Right renal cortex interstitium (tissue), 3 donors: ENCODE measurements around the gene GSN. TPM values are rescaled to one million over a fixed set of nuclear protein-coding genes. Genes with fewer than 3 reads are reported as not detected.

ENCODE experiments used
- DNase-seq, 3 donors: peaks; one replicate each; pipeline ENCODE4 v3.0.0-alpha.2; 2013; ENCODE audit warnings: low read depth in 3 of 3, low spot score in 2 of 3
- polyA plus RNA-seq, 3 donors: library from polyadenylated mRNA; unstranded; fragments of 120-200 nt; gene quantifications; one replicate each; pipeline ENCODE4 v1.2.1, GENCODE V29; 2013; ENCODE audit not compliant: insufficient read length in 3 of 3

Gene GSN
- polyA plus RNA-seq, 3 donors: 144 to 177 (median 171) TPM

DNA sequence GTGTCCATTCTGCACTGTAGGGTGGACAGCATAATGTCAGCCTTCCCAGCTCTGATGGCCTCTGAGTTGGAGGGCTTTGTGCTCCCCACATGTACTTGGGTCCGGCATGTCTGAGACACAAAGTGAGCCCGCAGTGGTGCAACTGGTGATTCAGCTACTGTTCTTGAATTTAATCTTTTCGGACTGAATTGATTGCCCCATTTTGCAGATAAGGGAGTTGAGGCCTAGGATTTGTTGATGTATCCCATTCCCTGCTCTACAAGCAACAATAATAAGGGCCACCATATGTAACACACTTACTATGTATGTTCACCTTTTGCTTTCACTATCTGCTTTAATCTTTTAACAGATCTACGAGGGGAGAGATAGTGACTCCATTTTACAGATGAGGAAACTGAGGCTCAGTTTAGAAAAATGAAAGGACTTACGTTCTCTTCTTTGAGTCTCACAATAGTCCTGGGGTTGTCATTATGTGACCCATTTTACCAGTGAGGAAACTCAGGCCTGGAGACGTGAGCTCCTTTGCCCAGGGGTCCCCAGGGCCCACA, 4.5 kb downstream of the GSN start:
- no peak for DNase-seq

DNA sequence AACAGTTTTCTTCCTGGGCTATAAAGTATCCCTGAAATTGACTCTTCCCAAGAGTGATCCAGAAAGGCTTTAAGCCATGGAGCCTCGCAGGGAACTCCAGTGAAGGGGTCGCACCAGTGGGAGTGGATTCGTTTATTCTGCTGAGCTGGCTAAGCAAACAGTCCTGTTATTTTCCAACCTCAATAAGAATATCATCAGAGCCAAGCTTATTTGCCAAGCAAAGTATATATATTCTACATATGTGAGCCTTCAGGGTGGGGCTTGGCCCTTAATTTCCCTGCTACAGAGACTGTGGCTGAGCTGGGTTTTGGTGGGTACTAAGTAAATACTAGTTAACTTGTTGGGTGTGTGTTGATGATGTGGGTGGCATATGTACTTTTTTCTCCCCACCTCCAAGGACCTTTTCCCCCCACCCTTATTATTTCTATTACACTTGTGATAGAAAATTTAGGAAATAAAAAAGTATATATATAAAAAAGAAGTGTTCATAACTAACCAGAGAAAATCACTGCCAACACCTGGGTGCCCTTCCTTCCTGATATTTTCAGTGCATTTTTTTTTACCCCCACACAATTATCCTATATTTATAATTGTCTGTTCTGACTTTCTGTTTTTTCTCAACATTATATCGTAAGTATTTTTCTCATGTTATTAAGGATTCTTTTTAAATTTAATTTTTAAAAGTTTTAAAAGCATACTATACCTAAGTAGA, 5.3 kb downstream of the GSN start:
- DNase-seq: no peak

DNA sequence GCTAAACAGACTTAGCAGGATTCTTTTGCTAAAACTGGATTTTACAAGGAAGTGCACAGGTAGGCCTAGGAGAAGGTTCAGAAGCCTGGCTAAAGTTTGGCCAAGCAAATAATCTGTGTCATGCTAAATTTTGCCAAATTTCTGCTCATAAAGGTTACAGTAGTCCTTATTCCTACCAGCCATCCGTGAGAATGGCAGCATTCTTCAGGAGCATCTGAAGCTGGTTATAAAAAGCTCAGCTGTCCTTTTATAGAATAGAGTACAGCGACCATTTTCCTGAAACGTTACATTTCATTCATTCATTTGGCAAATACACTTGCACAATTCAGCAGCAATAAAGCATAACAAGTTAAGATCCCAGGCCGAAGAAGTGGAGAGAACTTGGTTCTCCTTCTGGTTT, 6.9 kb downstream of the GSN start:
- DNase-seq: no peak

DNA sequence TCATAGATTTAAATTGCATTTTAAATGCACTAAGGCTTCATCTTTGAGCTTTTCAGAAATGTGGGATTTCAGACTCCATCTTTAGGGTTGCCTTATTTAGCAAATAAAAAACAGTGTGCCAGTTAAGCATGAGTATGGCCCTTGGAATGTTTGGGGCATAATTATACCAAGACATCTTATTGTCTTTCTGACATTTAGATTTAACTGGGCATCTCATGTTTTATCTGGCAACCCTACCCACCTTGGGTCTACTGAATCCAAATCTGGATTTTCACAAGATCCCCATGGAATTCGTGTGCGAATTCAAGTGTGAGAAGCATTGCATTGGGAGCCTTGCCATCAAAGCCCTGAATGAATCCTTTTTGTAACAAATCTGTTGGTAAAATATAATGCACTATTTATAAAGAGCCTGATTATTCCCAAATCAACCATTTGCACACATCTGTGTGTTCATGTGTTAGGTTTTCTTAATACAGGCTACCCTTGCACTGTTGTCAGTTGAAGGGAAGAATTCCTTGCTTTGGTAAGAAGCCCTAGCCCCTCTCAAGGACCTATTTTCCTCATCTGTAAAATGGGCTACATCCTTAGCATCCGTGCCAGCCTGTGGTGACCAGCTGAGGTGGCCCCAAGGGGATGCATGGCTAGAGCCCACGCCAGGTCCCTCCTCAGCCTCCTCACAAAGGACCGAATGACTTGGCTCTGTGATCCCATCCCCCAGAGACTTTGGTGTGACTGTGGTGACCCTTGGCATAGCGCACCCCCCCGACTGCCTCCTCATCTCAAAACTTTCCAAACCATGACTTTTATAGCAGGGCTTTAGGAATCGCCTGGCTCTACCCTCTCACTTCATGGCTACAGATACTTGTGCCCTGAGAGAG, 8.1 kb downstream of the GSN start:
- DNase-seq: no peak

DNA sequence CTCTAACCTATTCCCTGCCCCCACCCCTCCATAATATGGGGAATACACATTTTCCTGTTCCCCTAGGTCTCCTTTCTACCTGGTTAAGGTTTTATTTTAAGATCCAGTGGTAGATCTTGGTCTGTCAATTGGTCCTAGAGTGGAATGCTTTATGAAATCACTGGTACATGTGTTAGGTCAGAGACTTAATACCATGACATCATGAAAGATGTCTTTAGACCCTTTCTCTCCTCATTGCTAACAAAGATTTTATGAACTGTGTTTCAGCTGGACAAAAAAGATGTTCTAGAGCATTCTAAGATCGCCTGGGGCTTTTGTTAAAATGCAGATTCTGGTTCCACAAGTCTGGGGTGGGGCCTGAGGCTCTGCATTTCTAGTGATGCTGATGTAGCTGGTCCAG, 9.1 kb downstream of the GSN start:
- no peak for DNase-seq

DNA sequence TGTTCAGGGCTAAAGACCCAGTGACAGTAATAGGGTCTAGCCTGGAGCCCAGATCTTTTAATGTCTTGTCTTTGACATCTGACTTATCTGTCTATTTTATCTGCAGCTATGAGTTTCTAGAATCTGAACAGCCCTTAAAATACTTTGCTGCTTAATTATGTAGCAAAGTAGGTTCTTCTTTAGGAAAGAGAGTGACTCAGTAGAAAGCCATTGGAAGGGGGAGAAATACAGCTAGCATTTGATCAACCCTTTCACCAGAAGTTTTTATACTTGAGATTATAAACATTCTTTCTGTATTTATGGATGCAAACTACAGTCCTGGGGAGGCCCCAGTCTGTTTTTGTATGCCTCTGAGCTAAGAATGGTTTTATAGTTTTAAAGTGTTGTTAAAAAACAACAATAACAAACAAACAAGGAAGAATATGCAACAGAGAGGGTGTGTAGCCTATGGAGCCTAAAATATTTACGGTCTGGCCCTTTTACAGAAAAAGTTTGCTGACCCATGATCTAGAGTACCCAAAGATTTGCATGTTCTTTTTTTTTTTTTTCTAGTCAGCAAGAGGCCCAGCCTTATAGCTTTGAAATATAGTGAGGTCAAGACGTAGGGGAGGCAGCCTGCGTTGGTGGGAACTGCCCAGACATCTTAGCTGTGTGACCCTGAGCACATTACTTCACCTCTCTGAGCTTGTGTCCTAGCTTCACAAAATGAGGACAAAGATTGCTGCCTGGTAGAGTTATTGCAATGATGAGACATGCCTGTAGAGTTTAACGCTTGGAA, 9.7 kb downstream of the GSN start:
- DNase-seq: no peak

DNA sequence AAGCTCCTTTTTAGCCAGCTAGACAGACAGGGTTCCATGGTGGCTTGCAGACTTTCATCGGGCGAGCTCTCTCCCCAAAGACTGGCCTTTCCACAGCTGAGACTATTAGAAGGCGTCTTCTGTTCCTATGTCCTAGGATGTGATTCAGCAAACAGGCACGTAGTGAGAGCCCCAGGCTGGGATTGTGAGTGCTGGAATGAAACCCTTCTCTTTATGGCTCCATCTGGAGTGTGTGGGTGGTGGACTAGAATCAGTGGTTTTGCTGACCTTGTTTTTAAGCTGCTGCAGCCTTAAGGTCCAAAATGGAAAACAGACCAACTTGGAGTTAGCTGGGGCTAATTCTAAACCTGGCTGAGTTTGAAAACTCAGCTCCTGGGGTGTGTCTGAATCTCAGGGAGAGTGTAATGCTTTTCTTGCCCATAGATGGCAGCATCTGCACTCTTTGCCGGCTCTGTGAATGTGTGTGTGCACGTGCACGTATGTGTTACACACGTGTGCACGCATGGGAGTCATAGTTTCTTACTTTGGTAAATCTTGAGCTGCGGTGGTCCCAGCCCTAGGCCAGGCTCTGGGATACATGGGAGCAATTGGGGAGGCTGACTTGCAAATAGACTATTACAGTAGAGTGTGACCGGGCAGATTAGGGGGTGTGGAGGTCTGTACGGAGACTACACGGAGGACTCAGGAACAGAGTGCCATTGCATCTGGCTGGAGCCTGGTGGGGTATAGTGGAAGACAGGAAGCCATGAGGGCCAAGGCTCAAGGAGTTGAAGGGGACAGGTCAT, 10.7 kb downstream of the GSN start:
- no peak for DNase-seq

DNA sequence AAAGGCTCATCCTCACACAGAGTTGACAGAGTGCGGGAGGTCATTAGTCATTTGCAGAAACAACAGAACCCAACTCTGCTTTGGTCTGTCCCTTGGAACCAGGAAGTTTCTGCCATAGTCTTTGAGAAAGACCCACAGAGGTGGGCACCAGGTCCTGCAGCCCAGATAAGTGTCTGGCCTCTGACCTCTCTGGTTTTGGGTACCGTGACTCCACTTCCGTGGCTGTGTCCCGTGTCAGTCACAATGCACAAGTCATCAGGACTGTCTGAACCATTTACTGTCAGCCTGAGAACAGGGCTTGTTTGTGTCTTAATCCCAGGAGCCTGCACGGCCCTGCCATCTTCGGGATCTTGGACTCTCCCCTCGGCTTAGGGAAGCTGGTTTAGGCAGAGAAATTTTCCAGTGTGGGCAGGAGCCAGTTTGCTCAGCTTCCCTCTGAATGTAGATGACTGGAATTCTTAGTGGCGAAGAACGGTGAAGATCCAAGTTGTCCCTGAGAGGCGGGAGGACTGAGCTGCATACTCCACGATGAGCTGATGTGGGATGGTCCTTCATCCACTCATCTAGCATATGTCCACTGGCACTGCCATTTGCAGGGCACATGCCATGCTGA, 11.9 kb downstream of the GSN start:
- DNase-seq: no peak

DNA sequence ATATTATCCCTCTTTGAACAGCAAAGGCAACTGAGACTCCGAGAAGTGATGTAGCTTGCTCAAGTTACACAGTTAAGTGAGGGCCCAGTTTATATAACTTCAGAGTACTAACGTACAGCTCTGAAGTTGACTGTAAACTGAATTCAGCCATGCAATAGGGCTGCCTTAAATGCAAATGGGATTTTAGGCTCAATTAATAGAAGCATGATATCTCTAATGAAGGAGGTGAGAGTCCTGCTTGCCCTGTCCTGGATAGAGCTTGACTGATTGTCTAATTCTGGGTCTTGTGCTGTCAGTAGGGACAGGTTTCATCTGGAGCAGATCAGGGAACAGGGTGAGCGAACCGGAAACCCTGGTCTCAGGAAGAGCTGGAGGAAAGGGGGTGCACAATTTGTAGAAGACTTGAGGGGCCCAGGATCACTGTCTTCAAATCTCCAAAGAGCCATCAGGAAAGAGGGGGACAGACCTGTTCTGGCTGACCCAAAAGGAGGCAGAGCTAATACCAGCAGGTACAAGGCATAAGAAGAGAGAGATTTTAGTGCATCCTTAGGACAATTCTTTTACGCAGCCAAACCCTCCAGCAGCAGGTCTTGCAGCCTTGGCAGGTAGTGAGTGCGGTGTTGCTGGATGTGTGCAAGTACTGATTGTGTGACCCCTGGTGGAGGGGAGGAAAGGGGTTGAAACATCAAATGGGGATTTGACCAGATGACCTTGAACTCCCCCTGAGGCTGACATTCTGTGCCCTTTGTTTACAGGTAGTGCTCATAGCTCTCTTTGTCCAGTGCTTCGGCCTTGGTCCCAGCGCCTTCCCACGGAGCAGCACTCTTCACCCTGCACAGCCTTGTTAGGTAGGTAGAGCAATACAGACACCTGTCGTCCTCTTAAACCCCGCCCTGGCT, 13.0 kb downstream of the GSN start:
- no peak for DNase-seq

DNA sequence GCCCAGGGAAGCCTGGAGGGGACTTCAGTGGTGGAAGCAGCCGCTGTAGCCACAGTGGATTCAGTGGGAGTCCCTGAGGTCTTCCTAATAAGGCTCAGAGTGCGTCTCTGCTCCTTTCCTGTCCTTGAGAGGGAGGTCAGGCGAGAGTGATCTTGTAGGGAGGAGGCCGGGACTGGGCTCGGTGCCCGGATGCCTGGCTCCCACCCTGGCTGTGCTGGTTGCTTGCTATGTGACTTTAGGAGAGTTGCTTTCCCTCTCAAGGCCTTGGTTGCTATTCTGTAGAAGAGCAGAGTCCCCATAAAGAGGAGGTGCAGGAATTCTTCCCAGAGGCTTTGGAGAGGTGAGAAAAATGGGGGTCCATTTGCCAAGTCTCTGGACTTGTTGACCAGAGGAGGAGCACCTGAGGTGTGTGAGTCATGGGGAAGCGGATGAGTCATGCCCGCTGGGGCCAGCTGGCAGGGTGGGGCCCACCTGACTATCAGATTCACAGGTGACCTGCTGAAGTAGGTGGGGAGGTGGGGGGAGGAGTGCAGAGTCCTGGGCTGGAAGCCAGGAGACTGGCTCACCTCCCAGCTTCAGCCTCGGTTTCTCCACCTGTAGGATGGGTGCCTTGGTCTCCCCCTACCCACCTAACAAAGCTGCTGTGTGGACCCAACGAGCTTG, 13.8 kb downstream of the GSN start:
- no peak for DNase-seq

DNA sequence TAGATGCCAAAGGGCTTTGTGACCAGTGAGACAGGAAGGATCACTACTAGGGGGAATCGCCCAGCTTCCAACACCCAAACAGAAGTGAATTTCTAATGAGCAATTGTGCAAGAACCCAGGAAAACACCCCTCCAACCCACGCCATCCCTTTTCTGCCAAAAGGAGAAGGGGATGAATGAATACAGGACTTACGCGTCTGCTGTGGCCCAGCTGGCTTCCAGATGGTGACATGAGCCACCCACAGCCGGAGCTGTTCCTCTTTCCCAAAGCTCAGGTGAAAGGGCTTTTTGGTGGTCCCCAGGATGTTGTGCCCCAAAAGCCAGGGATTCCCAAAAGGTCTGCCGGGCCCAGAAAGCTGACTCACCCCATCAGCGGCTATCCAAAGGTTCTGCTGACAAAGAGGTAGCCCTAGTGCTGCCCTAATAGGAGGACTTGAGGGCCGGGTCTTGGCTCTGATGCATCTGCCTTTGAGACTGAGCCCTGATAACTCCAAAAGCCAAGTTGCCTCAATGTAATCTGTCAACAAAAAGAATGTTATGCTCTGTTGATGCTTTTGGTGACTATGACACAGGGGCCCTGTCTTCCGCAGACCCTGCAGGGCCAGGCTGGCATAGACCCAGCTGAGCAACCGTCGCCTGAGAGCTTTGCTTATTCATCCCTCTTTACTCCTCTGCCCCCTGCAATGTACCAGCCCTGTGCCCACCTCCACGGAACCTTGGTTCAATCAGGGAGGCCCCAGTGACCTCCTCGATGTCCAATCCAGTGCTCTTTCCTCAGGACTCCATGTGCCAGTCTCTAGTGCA, 14.5 kb downstream of the GSN start:
- no peak for DNase-seq

DNA sequence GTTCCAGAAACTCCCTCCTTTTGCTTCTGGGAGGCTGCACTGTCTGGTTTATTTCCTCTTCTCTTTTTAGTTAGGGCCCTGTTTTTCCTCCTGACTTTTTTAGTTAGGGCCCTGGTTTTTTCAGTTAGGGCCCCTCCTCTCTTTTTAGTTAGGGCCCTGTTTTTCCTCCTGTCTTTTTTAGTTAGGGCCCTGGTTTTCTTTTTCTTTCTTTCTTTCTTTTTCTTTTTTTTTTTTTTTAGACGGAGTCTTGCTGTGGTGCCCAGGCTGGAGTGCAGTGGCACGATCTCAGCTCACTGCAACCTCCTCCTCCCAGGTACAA, 15.1 kb downstream of the GSN start:
- DNase-seq: no peak

DNA sequence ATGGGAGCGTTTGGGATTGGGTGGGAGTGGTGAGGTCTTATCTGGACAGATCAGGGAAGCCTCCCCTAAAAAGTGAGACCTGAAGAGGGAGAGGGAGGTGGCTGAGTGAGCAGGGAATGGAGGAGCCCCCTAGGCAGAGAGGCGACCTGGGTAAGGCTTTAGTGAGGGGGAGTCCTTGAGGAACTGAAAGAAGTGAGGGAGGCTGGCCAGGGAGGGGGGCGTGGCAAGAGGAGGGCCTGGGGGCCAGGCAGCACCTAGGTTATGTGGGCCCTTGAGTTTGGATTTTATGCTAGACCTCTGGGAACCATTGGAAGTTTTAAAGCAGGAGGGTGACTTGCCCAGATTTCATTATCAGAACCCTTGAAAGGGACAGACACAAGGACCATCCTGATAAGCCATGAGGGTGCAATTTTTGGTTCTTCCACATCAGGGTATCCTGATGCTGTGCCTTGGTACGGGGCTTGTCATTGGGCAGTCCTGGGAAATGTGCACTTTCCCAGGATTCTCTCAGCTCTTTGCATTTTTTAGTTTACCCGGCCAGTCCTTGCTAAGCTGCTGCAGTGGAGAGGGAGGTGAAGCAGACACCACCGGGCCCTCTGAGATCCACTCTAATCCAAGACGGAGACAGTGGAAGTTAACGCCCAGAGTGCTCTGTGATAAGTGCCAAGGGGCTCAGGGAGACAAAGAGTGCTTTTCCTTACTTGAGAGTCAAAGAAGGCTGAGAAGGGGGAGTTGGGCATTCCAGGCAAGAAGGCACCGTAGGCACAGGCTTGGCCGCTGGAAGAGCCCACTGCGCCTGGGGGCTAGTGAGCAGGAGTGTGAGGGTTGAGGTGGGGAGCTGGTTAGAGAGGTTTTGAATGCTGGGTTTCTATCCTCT, 16.1 kb downstream of the GSN start:
- DNase-seq: no peak

DNA sequence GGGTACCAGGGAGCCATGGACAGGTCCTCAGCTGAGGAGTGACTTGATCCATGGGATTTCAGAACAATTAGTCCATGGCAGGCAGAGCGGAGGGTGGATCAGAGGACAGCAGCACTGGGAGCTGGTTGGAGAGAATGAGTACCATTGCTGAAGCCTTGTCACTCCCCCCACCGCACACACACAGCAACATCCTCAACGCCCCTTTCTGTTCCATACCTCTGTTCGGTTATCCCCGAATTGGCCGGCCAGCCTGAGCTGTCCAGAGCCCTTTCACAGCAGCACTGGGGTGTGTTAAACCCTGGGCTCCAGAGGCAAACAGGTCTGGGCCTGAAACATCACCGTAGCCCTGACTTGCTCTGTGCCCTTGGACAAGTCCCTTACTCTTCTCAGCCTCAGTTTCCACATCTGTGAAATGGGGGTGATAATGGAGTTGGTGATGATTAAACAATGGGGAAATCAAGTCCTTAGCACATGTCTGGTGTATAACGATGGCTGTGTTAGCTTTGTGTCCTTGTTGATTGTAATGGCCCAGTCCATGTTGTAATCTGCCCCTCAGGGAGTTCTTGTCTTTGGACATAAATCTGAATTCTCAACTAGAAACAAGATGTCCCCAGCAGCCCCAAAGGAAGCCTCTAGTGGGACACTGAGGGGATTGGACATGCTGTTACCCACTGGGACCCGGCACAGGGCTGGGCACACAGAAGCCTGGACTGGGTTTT, 16.9 kb downstream of the GSN start:
- no peak for DNase-seq

DNA sequence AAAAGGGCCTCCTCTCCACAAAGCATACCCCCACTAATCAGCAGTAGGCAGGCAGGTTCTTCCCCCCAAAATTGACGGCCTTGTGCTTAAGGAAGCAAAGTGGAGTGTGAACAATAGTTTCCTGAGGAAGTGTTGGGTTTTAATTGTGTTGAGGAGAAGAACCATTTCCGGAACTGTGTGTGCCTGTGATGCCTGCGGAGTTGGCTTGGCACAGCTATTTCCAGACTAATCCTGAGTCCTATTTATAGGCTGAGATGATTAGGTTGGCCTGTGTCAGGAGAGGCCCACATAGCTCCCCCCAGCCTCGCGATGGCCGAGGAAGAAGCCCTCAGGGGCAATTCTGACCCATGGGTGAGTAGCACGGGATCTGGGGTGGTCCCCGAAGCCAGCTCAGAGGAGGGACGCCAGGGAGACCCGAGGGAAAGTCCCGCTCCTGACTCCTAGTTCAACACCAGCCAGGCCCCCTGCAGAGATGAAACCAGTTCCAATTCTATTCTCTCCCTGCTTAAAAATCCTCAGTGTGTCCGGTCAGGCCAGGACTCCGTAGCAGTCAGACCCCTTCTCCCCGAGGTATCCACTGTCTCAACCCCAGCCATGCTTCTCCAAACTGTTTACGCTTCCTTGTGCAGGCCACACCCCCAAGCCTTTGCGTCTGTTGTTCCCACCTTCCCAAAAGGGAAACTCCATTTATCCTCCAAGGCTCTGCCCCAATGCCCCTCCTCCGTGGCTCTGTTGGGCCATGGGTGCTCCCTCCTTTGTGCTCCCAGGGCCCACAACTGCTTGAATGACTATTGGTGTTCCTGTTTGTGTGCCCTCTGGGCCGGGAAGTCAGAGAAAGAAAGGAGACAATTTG, 18.1 kb downstream of the GSN start:
- DNase-seq: no peak
